Stimulated activated CD8-positive, alpha-beta memory T cell treated with anti-CD3 and anti-CD28 coated beads, Interleukin-15, amount 100 ng/mL, for 24 hours (primary cell): Measurements from ENCODE around the gene FKBP2.

ENCODE experiments used
- DNase-seq: peaks from one replicate; pipeline ENCODE4 v3.0.0-alpha.2; 2020; ENCODE audit warnings: low read depth

Gene FKBP2

GRCh38 chr11:64285885-64286800 is 45.2 kb downstream of the FKBP2 start:
- DNase-seq: no peak

GRCh38 chr11:64286801-64287159 is 45.9 kb downstream of the FKBP2 start:
- no peak for DNase-seq

GRCh38 chr11:64287676-64288352 is 46.9 kb downstream of the FKBP2 start:
- no peak for DNase-seq

- no peak for DNase-seq
These were observed 47.5 kb downstream of the FKBP2 start for GRCh38 chr11:64288353-64288750.

- no peak for DNase-seq
These were observed 48.2 kb downstream of the FKBP2 start for GRCh38 chr11:64289002-64289564.

GRCh38 chr11:64290352-64291261 is 49.7 kb downstream of the FKBP2 start:
- DNase-seq: no peak

GRCh38 chr11:64291262-64291751 is 50.4 kb downstream of the FKBP2 start, which contains the start of gene KCNK4:
TSS of gene KCNK4 (plus strand) at chr11:64291302. CDS start at chr11:64293019, 1,717 bp downstream.
- DNase-seq: no peak

- no peak for DNase-seq
These were observed 51.0 kb downstream of the FKBP2 start for GRCh38 chr11:64291752-64292459.

- DNase-seq: no peak
These were observed 51.8 kb downstream of the FKBP2 start for GRCh38 chr11:64292460-64293254.
